ENCODE results near the gene CERS6. TPM values are rescaled to one million over a fixed set of nuclear protein-coding genes. Genes with fewer than 3 reads are reported as not detected.

Gene CERS6
- total and polyA plus RNA-seq, 4 donors, result 4.3 to 25.8 (median 13.6) TPM

DNA sequence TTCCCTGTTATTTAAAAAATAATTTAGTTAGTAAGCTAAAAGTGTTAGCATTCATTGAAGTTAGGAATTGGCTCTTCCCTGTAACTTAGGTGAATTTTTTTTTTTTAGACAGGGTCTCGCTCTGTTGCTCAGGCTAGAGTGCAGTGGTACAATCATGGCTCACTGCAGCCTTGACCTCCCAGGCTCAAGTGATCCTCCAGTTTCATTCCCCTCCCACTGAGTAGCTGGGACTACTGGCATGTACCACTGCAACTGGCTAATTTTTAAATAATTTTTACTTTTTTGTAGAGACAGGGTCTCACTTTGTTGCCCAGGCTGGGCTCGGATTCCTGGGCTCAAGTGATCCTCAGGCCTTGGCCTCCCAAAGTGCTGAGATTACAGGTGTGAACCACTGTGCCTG is 66.4 kb downstream of the CERS6 start:
- 97% methylated on average over 2 of the region's 2 CpGs for WGBS, 2 donors
- H3K4me3 ChIP-seq, result no peak overlapping the region
- peaks cover 0 to 35% (median 2%) of the 10 kb centered on the region in 5 donors for H3K4me1 ChIP-seq (ENCODE audit: control insufficient read depth in 5 of 5, insufficient read depth in 5 of 5, low read length in 5 of 5)
- TF ChIP-seq, protein P1, sequence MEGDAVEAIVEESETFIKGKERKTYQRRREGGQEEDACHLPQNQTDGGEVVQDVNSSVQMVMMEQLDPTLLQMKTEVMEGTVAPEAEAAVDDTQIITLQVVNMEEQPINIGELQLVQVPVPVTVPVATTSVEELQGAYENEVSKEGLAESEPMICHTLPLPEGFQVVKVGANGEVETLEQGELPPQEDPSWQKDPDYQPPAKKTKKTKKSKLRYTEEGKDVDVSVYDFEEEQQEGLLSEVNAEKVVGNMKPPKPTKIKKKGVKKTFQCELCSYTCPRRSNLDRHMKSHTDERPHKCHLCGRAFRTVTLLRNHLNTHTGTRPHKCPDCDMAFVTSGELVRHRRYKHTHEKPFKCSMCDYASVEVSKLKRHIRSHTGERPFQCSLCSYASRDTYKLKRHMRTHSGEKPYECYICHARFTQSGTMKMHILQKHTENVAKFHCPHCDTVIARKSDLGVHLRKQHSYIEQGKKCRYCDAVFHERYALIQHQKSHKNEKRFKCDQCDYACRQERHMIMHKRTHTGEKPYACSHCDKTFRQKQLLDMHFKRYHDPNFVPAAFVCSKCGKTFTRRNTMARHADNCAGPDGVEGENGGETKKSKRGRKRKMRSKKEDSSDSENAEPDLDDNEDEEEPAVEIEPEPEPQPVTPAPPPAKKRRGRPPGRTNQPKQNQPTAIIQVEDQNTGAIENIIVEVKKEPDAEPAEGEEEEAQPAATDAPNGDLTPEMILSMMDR (IDR thresholded peaks at IDR 0.05; ENCODE audit: control extremely low read depth, extremely low read depth), result no peak
- H3K9ac ChIP-seq (ENCODE audit: insufficient read depth in 1 of 2, low read length in 2 of 2), result no peak overlapping the region
- no peaks in the 10 kb centered on the region for H3K36me3 ChIP-seq (ENCODE audit: control insufficient read depth in 4 of 4, insufficient read depth in 4 of 4, low read length in 4 of 4)
- H3K27ac ChIP-seq (ENCODE audit: low read depth in 1 of 2, low read length in 1 of 2), result peak overlapping the region in 1 of 2 donors; percentile 81
- DNase-seq (no peak), ATAC-seq (ENCODE audit: insufficient read depth, low FRiP score) (no peak)
- H3K9me3 ChIP-seq (ENCODE audit: control insufficient read depth in 4 of 4, insufficient read depth in 3 of 4, low read length in 3 of 4), result no peaks in the 10 kb centered on the region
- H3K27me3 ChIP-seq (ENCODE audit: control insufficient read depth in 3 of 3, insufficient read depth in 3 of 3, low read length in 2 of 3), result no peaks in the 10 kb centered on the region

DNA sequence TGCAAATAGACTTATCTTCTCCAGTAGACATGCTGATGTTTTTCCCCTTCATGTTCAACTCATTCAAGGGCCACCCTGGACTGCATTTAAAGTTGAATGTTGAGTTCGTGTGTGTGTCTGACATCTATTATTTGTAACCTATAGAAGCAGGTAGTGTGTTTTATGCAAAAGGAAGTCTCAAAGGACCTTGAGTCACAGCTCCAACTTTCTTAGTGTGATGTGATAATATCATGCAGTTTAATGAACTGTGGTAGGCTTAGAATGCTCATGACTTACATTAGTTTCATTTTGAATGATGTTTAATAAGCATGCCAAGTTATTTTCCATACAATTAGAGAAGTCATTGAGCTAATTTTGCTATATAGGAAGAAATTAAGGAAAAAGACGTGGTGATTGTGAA is 67.9 kb downstream of the CERS6 start:
- TF ChIP-seq, protein P1 (IDR thresholded peaks at IDR 0.05; ENCODE audit: control extremely low read depth, extremely low read depth), result no peak
- no peak overlapping the region for H3K4me3 ChIP-seq
- no peak for DNase-seq
- no peaks in the 10 kb centered on the region for H3K27me3 ChIP-seq (ENCODE audit: control insufficient read depth in 3 of 3, insufficient read depth in 3 of 3, low read length in 2 of 3)
- H3K27ac ChIP-seq (ENCODE audit: low read depth in 1 of 2, low read length in 1 of 2), result peak overlapping the region in 1 of 2 donors; percentile 46
- no peaks in the 10 kb centered on the region for H3K9me3 ChIP-seq (ENCODE audit: control insufficient read depth in 4 of 4, insufficient read depth in 3 of 4, low read length in 3 of 4)
- 54 to 76% methylated on average over 2 of the region's 2 CpGs for WGBS, 2 donors
- no peak for ATAC-seq (ENCODE audit: insufficient read depth, low FRiP score)
- no peak overlapping the region for H3K9ac ChIP-seq (ENCODE audit: insufficient read depth in 1 of 2, low read length in 2 of 2)
- no peaks in the 10 kb centered on the region for H3K36me3 ChIP-seq (ENCODE audit: control insufficient read depth in 4 of 4, insufficient read depth in 4 of 4, low read length in 4 of 4)
- H3K4me1 ChIP-seq (ENCODE audit: control insufficient read depth in 5 of 5, insufficient read depth in 5 of 5, low read length in 5 of 5), result peaks cover 0 to 44% (median 0%) of the 10 kb centered on the region in 5 donors

DNA sequence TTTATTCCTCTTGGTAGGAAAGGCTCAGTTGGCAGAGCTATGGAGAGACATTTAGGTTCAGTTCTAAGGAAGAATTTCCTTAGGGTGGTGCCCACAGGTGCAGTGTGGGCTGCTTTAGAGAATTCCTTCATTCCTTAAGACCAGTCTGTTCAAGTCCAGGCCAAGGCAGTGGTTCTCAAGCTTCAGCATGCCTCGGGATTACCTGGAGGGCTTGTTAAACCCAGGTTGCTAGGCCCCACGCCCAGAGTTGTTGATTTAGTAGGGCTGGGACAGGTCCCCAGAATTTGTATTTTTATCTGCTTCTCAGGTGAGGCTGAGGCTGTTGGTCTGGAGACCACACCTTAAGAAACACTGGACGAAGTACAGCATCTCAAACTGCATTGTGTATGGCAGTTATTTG is 68.9 kb downstream of the CERS6 start:
- TF ChIP-seq, protein P1 (IDR thresholded peaks at IDR 0.05; ENCODE audit: control extremely low read depth, extremely low read depth), result no peak
- Histone ChIP-seq H3K4me1 (ENCODE audit: control insufficient read depth in 5 of 5, insufficient read depth in 5 of 5, low read length in 5 of 5) (peaks cover 0 to 41% (median 0%) of the 10 kb centered on the region in 5 donors), H3K4me3 (no peak overlapping the region), H3K36me3 (ENCODE audit: control insufficient read depth in 4 of 4, insufficient read depth in 4 of 4, low read length in 4 of 4) (no peaks in the 10 kb centered on the region), H3K9ac (ENCODE audit: insufficient read depth in 1 of 2, low read length in 2 of 2) (no peak overlapping the region), H3K27me3 (ENCODE audit: control insufficient read depth in 3 of 3, insufficient read depth in 3 of 3, low read length in 2 of 3) (no peaks in the 10 kb centered on the region), H3K27ac (ENCODE audit: low read depth in 1 of 2, low read length in 1 of 2) (peak overlapping the region in 1 of 2 donors; percentile 89), H3K9me3 (ENCODE audit: control insufficient read depth in 4 of 4, insufficient read depth in 3 of 4, low read length in 3 of 4) (no peaks in the 10 kb centered on the region)
- WGBS, 2 donors, result 88 to 96% methylated on average over 3 of the region's 3 CpGs
- DNase-seq (no peak), ATAC-seq (ENCODE audit: insufficient read depth, low FRiP score) (no peak)

All from lung (tissue), 12 donors.